Activated CD4-positive, alpha-beta T cell treated with anti-CD3 and anti-CD28 coated beads, Interleukin-2, amount 10 ng/mL, durations not matched to agents 7 days and 5 days (primary cell): ENCODE measurements around the gene PLXNA4. TPM values are rescaled to one million over a fixed set of nuclear protein-coding genes. Genes with fewer than 3 reads are reported as not detected.

ENCODE experiments used
- CTCF ChIA-PET: fragments of 350-600 bp; sonication (Branson Sonifier 250); formaldehyde crosslinking; loops from one replicate; lab custom pipeline; 2021; ENCODE audit warnings: antibody characterized with exemption; lab: Charles Lee
- POLR2A ChIA-PET: fragments of 350-600 bp; sonication (Branson Sonifier 250); formaldehyde crosslinking; loops from one replicate; lab custom pipeline; 2021; ENCODE audit warnings: antibody characterized with exemption; lab: Charles Lee
- DNase-seq: peaks from one replicate; pipeline ENCODE4 v3.0.0-alpha.2; 2020
- H3K27ac Mint-ChIP-seq: one replicate; pipeline ENCODE4 v1.8.0; 2021; ENCODE audit warnings: mild to moderate bottlenecking, moderate library complexity, mixed read lengths
- H3K27me3 Mint-ChIP-seq: one replicate; pipeline ENCODE4 v1.8.0; 2021; ENCODE audit warnings: mixed read lengths
- H3K36me3 Mint-ChIP-seq: one replicate; pipeline ENCODE4 v1.8.0; 2021; ENCODE audit warnings: low read depth, mixed read lengths
- H3K4me1 Mint-ChIP-seq: one replicate; pipeline ENCODE4 v1.8.0; 2021; ENCODE audit warnings: mixed read lengths
- H3K4me3 Mint-ChIP-seq: one replicate; pipeline ENCODE4 v1.8.0; 2021; ENCODE audit warnings: mild to moderate bottlenecking, moderate library complexity, mixed read lengths
- H3K9me3 Mint-ChIP-seq: one replicate; pipeline ENCODE4 v1.8.0; 2021; ENCODE audit warnings: mixed read lengths
- total RNA-seq, 2 experiments: library from RNA; stranded (reverse); gene quantifications; one replicate each; pipeline ENCODE4 v1.2.3, GENCODE V29; 2021

The PLXNA4 gene
- total RNA-seq, 2 experiments from 2014 or later: 21.3 to 23.3 TPM

GRCh38 chr7:132580717-132581285, 4.5 kb upstream of the PLXNA4 start:
- POLR2A ChIA-PET: no interaction called here

GRCh38 chr7:132580277-132580676, 4.0 kb upstream of the PLXNA4 start:
- POLR2A ChIA-PET: interaction anchor here (0.6 kb wide), 1 partner anchor 52 kb away, joined by 5 read pairs; no protein-coding TSS in a partner anchor
- Mint-ChIP-seq H3K4me3 (no peak overlapping the region), H3K4me1 (peaks cover 16% of the 10 kb centered on the region), H3K27ac (no peak overlapping the region), H3K27me3 (peaks cover 42% of the 10 kb centered on the region), H3K9me3 (no peaks in the 10 kb centered on the region), H3K36me3 (peaks cover under 1% of the 10 kb centered on the region)
- no peak for DNase-seq
- CTCF ChIA-PET: interaction anchor here (0.8 to 6.0 kb wide), 19 partner anchors 10 to 1721 kb away, joined by 3 to 37 read pairs (median 3); no protein-coding TSS in a partner anchor

More at GRCh38 chr7:132580717-132581285, 4.5 kb upstream of the PLXNA4 start:
- CTCF ChIA-PET: interaction anchor here (0.8 to 6.0 kb wide), 19 partner anchors 10 to 1721 kb away, joined by 3 to 37 read pairs (median 3); no protein-coding TSS in a partner anchor
- H3K27me3 Mint-ChIP-seq: peaks cover 41% of the 10 kb centered on the region
- peak; percentile 87 for DNase-seq
- H3K27ac Mint-ChIP-seq: no peak overlapping the region
- peaks cover 12% of the 10 kb centered on the region for H3K4me1 Mint-ChIP-seq
- no peak overlapping the region for H3K4me3 Mint-ChIP-seq
- H3K9me3 Mint-ChIP-seq: no peaks in the 10 kb centered on the region
- H3K36me3 Mint-ChIP-seq: no peaks in the 10 kb centered on the region

GRCh38 chr7:132579260-132579899, 3.1 kb upstream of the PLXNA4 start:
- DNase-seq: no peak
- peaks cover 25% of the 10 kb centered on the region for H3K4me1 Mint-ChIP-seq
- no peak overlapping the region for H3K4me3 Mint-ChIP-seq
- ChIA-PET POLR2A (no interaction called here), CTCF (interaction anchor here (0.6 to 6.0 kb wide), 7 partner anchors 11 to 863 kb away, joined by 4 to 37 read pairs (median 8); no protein-coding TSS in a partner anchor)
- H3K36me3 Mint-ChIP-seq: peaks cover 9% of the 10 kb centered on the region
- no peak overlapping the region for H3K27ac Mint-ChIP-seq
- peaks cover 45% of the 10 kb centered on the region for H3K27me3 Mint-ChIP-seq
- H3K9me3 Mint-ChIP-seq: no peaks in the 10 kb centered on the region

- H3K27ac Mint-ChIP-seq: no peak overlapping the region
- H3K4me1 Mint-ChIP-seq: peaks cover 31% of the 10 kb centered on the region
- H3K36me3 Mint-ChIP-seq: peaks cover 11% of the 10 kb centered on the region
- no peak for DNase-seq
- peaks cover 51% of the 10 kb centered on the region for H3K27me3 Mint-ChIP-seq
- no peak overlapping the region for H3K4me3 Mint-ChIP-seq
- CTCF ChIA-PET: interaction anchor here (1.4 to 6.0 kb wide), 3 partner anchors 10 to 285 kb away, joined by 3 to 37 read pairs (median 10); no protein-coding TSS in a partner anchor
- no peaks in the 10 kb centered on the region for H3K9me3 Mint-ChIP-seq
- POLR2A ChIA-PET: no interaction called here
Measured at GRCh38 chr7:132578826-132579225, 2.6 kb upstream of the PLXNA4 start.

GRCh38 chr7:132578050-132578370, 1.7 kb upstream of the PLXNA4 start:
- Mint-ChIP-seq H3K4me1 (peaks cover 39% of the 10 kb centered on the region), H3K36me3 (peaks cover 19% of the 10 kb centered on the region), H3K9me3 (no peaks in the 10 kb centered on the region), H3K4me3 (peak overlapping the region; percentile 72), H3K27me3 (peaks cover 59% of the 10 kb centered on the region), H3K27ac (no peak overlapping the region)
- DNase-seq: no peak
- ChIA-PET POLR2A (no interaction called here), CTCF (interaction anchor here (1.3 to 6.0 kb wide), 3 partner anchors 184 to 284 kb away, joined by 3 to 37 read pairs (median 4); no protein-coding TSS in a partner anchor)

- Mint-ChIP-seq H3K27ac (no peak overlapping the region), H3K4me1 (peaks cover 42% of the 10 kb centered on the region), H3K27me3 (peaks cover 65% of the 10 kb centered on the region), H3K9me3 (no peaks in the 10 kb centered on the region), H3K4me3 (peak overlapping the region; percentile 72), H3K36me3 (peaks cover 24% of the 10 kb centered on the region)
- ChIA-PET POLR2A (no interaction called here), CTCF (interaction anchor here (1.2 to 6.0 kb wide), 4 partner anchors 21 to 284 kb away, joined by 3 to 37 read pairs (median 4); no protein-coding TSS in a partner anchor)
- peak; percentile 33 for DNase-seq
Measured at GRCh38 chr7:132577206-132578049, 1.2 kb upstream of the PLXNA4 start.

GRCh38 chr7:132576721-132577085, 433 bp upstream of the PLXNA4 start:
- H3K36me3 Mint-ChIP-seq: peaks cover 27% of the 10 kb centered on the region
- peaks cover 42% of the 10 kb centered on the region for H3K4me1 Mint-ChIP-seq
- POLR2A ChIA-PET: no interaction called here
- H3K27me3 Mint-ChIP-seq: peaks cover 71% of the 10 kb centered on the region
- H3K27ac Mint-ChIP-seq: no peak overlapping the region
- CTCF ChIA-PET: interaction anchor here (1.2 to 6.0 kb wide), 2 partner anchors 20 to 183 kb away, joined by 3 to 37 read pairs; no protein-coding TSS in a partner anchor
- no peaks in the 10 kb centered on the region for H3K9me3 Mint-ChIP-seq
- H3K4me3 Mint-ChIP-seq: peak overlapping the region; percentile 81
- no peak for DNase-seq

GRCh38 chr7:132575419-132575981, 770 bp downstream of the PLXNA4 start:
- H3K4me1 Mint-ChIP-seq: peaks cover 43% of the 10 kb centered on the region
- CTCF ChIA-PET: interaction anchor here (1.0 to 3.2 kb wide), 2 partner anchors 181 to 257 kb away, joined by 3 to 8 read pairs; no protein-coding TSS in a partner anchor

GRCh38 chr7:132574223-132574622, 2.0 kb downstream of the PLXNA4 start:
- CTCF ChIA-PET: interaction anchor here (1.3 to 3.2 kb wide), 2 partner anchors 16 to 256 kb away, joined by 4 to 8 read pairs; no protein-coding TSS in a partner anchor
- Mint-ChIP-seq H3K9me3 (no peaks in the 10 kb centered on the region), H3K4me3 (peak overlapping the region; percentile 81), H3K36me3 (peaks cover 40% of the 10 kb centered on the region), H3K27ac (no peak overlapping the region), H3K4me1 (peaks cover 43% of the 10 kb centered on the region), H3K27me3 (peaks cover 79% of the 10 kb centered on the region)
- DNase-seq: no peak
- POLR2A ChIA-PET: no interaction called here

More at GRCh38 chr7:132575419-132575981, 770 bp downstream of the PLXNA4 start:
- POLR2A ChIA-PET: no interaction called here
- Mint-ChIP-seq H3K9me3 (no peaks in the 10 kb centered on the region), H3K4me3 (peak overlapping the region; percentile 81), H3K36me3 (peaks cover 35% of the 10 kb centered on the region), H3K27ac (no peak overlapping the region), H3K27me3 (peaks cover 80% of the 10 kb centered on the region)
- peak; percentile 50 for DNase-seq

GRCh38 chr7:132573251-132573955, 2.9 kb downstream of the PLXNA4 start:
- Mint-ChIP-seq H3K36me3 (peaks cover 40% of the 10 kb centered on the region), H3K4me1 (peaks cover 43% of the 10 kb centered on the region), H3K9me3 (no peaks in the 10 kb centered on the region), H3K27me3 (peaks cover 76% of the 10 kb centered on the region), H3K4me3 (peak overlapping the region; percentile 30), H3K27ac (no peak overlapping the region)
- CTCF ChIA-PET: interaction anchor here (0.6 to 3.2 kb wide), 4 partner anchors 15 to 255 kb away, joined by 3 to 8 read pairs (median 4); no protein-coding TSS in a partner anchor
- DNase-seq: no peak
- POLR2A ChIA-PET: no interaction called here

GRCh38 chr7:132572526-132572925, 3.7 kb downstream of the PLXNA4 start:
- H3K4me1 Mint-ChIP-seq: peaks cover 38% of the 10 kb centered on the region
- no peaks in the 10 kb centered on the region for H3K9me3 Mint-ChIP-seq
- H3K27me3 Mint-ChIP-seq: peaks cover 75% of the 10 kb centered on the region
- no peak overlapping the region for H3K4me3 Mint-ChIP-seq
- peaks cover 40% of the 10 kb centered on the region for H3K36me3 Mint-ChIP-seq
- ChIA-PET POLR2A (no interaction called here), CTCF (interaction anchor here (0.8 to 3.2 kb wide), 2 partner anchors 178 to 254 kb away, joined by 3 to 8 read pairs; no protein-coding TSS in a partner anchor)
- H3K27ac Mint-ChIP-seq: no peak overlapping the region
- no peak for DNase-seq
